DMS 273 (cell line): ENCODE measurements around the gene TMTC1.
"Not testable (repeated sequence)": the region's sequence is repeated elsewhere in the genome, so short reads cannot be mapped to it uniquely, and the experiment has no call there.

Experiments used
- DNase-seq: peaks from one replicate; lab custom pipeline; 2025; ENCODE audit not compliant: unreplicated experiment; lab: John Stamatoyannopoulos, UW

The TMTC1 gene

GRCh38 chr12:29783773-29784666 lies at the start of gene TMTC1:
Gene TMTC1 (minus strand): TSS chr12:29783942. CDS start chr12:29783751, 191 bp downstream.
- peak; percentile 87 for DNase-seq

- no peak for DNase-seq
Measured at GRCh38 chr12:29831173-29831572, 47.4 kb upstream of the TMTC1 start.

GRCh38 chr12:29830391-29830790 lies 46.6 kb upstream of the TMTC1 start:
- DNase-seq, result no peak

GRCh38 chr12:29818916-29819623 lies 35.3 kb upstream of the TMTC1 start:
- DNase-seq, result no peak

GRCh38 chr12:29816874-29817725 lies 33.4 kb upstream of the TMTC1 start:
- no peak for DNase-seq

- DNase-seq, result not testable (repeated sequence)
Measured at GRCh38 chr12:29809616-29810361, 26.0 kb upstream of the TMTC1 start.

- DNase-seq, result no peak
Measured at GRCh38 chr12:29807129-29807528, 23.4 kb upstream of the TMTC1 start.

- DNase-seq, result no peak
Measured at GRCh38 chr12:29804019-29804418, 20.3 kb upstream of the TMTC1 start.

- DNase-seq, result no peak
Measured at GRCh38 chr12:29799591-29799990, 15.8 kb upstream of the TMTC1 start.

- DNase-seq, result no peak
Measured at GRCh38 chr12:29797565-29798355, 14.0 kb upstream of the TMTC1 start.

GRCh38 chr12:29796823-29797263 lies 13.1 kb upstream of the TMTC1 start:
- DNase-seq, result no peak

GRCh38 chr12:29795715-29796114 lies 12.0 kb upstream of the TMTC1 start:
- DNase-seq, result no peak

GRCh38 chr12:29794862-29795261 lies 11.1 kb upstream of the TMTC1 start:
- no peak for DNase-seq

GRCh38 chr12:29792853-29793252 lies 9.1 kb upstream of the TMTC1 start:
- no peak for DNase-seq

- DNase-seq, result no peak
Measured at GRCh38 chr12:29792132-29792531, 8.4 kb upstream of the TMTC1 start.

GRCh38 chr12:29782871-29783772 lies 620 bp downstream of the TMTC1 start:
- peak; percentile 75 for DNase-seq

- DNase-seq, result peak; percentile 71
Measured at GRCh38 chr12:29782285-29782870, 1.4 kb downstream of the TMTC1 start.

- no peak for DNase-seq
Measured at GRCh38 chr12:29781705-29782266, 2.0 kb downstream of the TMTC1 start.
